Measurements from ENCODE around the gene MTMR12.

DNA sequence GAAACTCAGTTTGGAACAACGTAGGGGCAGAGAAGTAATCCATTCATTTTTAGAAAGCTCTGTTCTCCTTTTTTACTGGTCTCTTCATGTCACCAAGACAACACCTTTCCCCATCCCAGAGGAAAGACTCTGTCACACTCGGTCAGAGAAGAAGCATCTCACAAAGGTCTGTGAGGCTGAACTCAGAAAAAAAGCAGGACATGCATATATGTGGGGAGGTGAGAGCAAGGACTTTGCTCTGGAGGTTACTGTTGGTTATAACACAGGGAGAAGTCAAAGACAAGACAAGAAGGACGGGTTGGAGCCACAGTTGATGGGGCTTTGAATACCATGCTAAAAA is 19.2 kb upstream of the MTMR12 start:
- TF ChIP-seq EZH2 (IDR thresholded peaks at IDR 0.05; ENCODE audit: borderline replicate concordance, insufficient read depth, low read depth, low read length, poor library complexity, severe bottlenecking) (no peak), CTCF (IDR thresholded peaks at IDR 0.05) (no peak)
